ENCODE measurements around the gene TTC39A.
A peak's percentile ranks its signal among the peaks of the same experiment; 100 is the strongest.

Gene TTC39A

GRCh38 chr1:51247499-51247898 lies 82.9 kb downstream of the TTC39A start:
- no peak overlapping the region for H2AFZ ChIP-seq (ENCODE audit: low read length)
- peaks cover 34% of the 10 kb centered on the region for H4K20me1 ChIP-seq (ENCODE audit: insufficient read depth, low read length, poor library complexity, severe bottlenecking)
- H3F3A ChIP-seq (ENCODE audit: low read depth), result no peaks in the 10 kb centered on the region
- no peaks in the 10 kb centered on the region for H3K9me2 ChIP-seq (replicated peaks; ENCODE audit: low read depth, low read length)
- peak overlapping the region; percentile 26 for H3K4me2 ChIP-seq (ENCODE audit: low read depth, low read length, poor library complexity, severe bottlenecking)
- H3K4me3 ChIP-seq (ENCODE audit: low read length, poor library complexity, severe bottlenecking), result no peak overlapping the region
- no peaks in the 10 kb centered on the region for H3K36me3 ChIP-seq (ENCODE audit: insufficient read depth, low read length)
- H3K9me3 ChIP-seq (ENCODE audit: insufficient read depth, low read depth, low read length), result no peaks in the 10 kb centered on the region
- H3K79me2 ChIP-seq (ENCODE audit: insufficient read depth, low read length), result peaks cover 97% of the 10 kb centered on the region
- TF ChIP-seq EZH2phosphoT487 (IDR thresholded peaks at IDR 0.05; ENCODE audit: borderline replicate concordance) (no peak), CTCF (conservative IDR thresholded peaks at IDR 0.05; ENCODE audit: low read length) (no peak)
- peak overlapping the region; percentile 27 for H3K9ac ChIP-seq (ENCODE audit: low read depth, low read length, poor library complexity, severe bottlenecking)
- H3K27me3 ChIP-seq (ENCODE audit: insufficient read depth, low read length, poor library complexity, severe bottlenecking), result no peaks in the 10 kb centered on the region
- peaks cover 15% of the 10 kb centered on the region for H3K4me1 ChIP-seq (ENCODE audit: insufficient read depth, low read length, poor library complexity, severe bottlenecking)

- no peak overlapping the region for H2AFZ ChIP-seq (ENCODE audit: low read length)
- H3F3A ChIP-seq (ENCODE audit: low read depth), result no peaks in the 10 kb centered on the region
- peaks cover 19% of the 10 kb centered on the region for H3K4me1 ChIP-seq (ENCODE audit: insufficient read depth, low read length, poor library complexity, severe bottlenecking)
- H3K36me3 ChIP-seq (ENCODE audit: insufficient read depth, low read length), result no peaks in the 10 kb centered on the region
- H4K20me1 ChIP-seq (ENCODE audit: insufficient read depth, low read length, poor library complexity, severe bottlenecking), result peaks cover 36% of the 10 kb centered on the region
- peak overlapping the region; percentile 26 for H3K4me2 ChIP-seq (ENCODE audit: low read depth, low read length, poor library complexity, severe bottlenecking)
- no peaks in the 10 kb centered on the region for H3K27me3 ChIP-seq (ENCODE audit: insufficient read depth, low read length, poor library complexity, severe bottlenecking)
- peaks cover 97% of the 10 kb centered on the region for H3K79me2 ChIP-seq (ENCODE audit: insufficient read depth, low read length)
- no peaks in the 10 kb centered on the region for H3K9me3 ChIP-seq (ENCODE audit: insufficient read depth, low read depth, low read length)
- TF ChIP-seq EZH2phosphoT487 (IDR thresholded peaks at IDR 0.05; ENCODE audit: borderline replicate concordance) (no peak), CTCF (conservative IDR thresholded peaks at IDR 0.05; ENCODE audit: low read length) (no peak)
- H3K4me3 ChIP-seq (ENCODE audit: low read length, poor library complexity, severe bottlenecking), result no peak overlapping the region
- no peaks in the 10 kb centered on the region for H3K9me2 ChIP-seq (replicated peaks; ENCODE audit: low read depth, low read length)
- peak overlapping the region; percentile 27 for H3K9ac ChIP-seq (ENCODE audit: low read depth, low read length, poor library complexity, severe bottlenecking)
These were observed 83.3 kb downstream of the TTC39A start for GRCh38 chr1:51247022-51247421.

GRCh38 chr1:51242546-51242945 lies 87.8 kb downstream of the TTC39A start:
- Histone ChIP-seq H3K36me3 (ENCODE audit: insufficient read depth, low read length) (no peaks in the 10 kb centered on the region), H4K20me1 (ENCODE audit: insufficient read depth, low read length, poor library complexity, severe bottlenecking) (peaks cover 65% of the 10 kb centered on the region), H3K4me3 (ENCODE audit: low read length, poor library complexity, severe bottlenecking) (peak overlapping the region; percentile 40), H3K9ac (ENCODE audit: low read depth, low read length, poor library complexity, severe bottlenecking) (no peak overlapping the region), H3K9me3 (ENCODE audit: insufficient read depth, low read depth, low read length) (no peaks in the 10 kb centered on the region), H3K27me3 (ENCODE audit: insufficient read depth, low read length, poor library complexity, severe bottlenecking) (no peaks in the 10 kb centered on the region), H3K4me2 (ENCODE audit: low read depth, low read length, poor library complexity, severe bottlenecking) (peak overlapping the region; percentile 99), H3F3A (ENCODE audit: low read depth) (no peaks in the 10 kb centered on the region), H3K4me1 (ENCODE audit: insufficient read depth, low read length, poor library complexity, severe bottlenecking) (peaks cover 53% of the 10 kb centered on the region), H3K9me2 (replicated peaks; ENCODE audit: low read depth, low read length) (no peaks in the 10 kb centered on the region), H3K79me2 (ENCODE audit: insufficient read depth, low read length) (peaks cover 98% of the 10 kb centered on the region), H2AFZ (ENCODE audit: low read length) (no peak overlapping the region)
- TF ChIP-seq CTCF (conservative IDR thresholded peaks at IDR 0.05; ENCODE audit: low read length), result no peak
- no peak for TF ChIP-seq EZH2phosphoT487 (IDR thresholded peaks at IDR 0.05; ENCODE audit: borderline replicate concordance)
